HepG2 (cell line): ENCODE results near the gene LAMC3. TPM values are rescaled to one million over a fixed set of nuclear protein-coding genes. Genes with fewer than 3 reads are reported as not detected.
A peak's percentile ranks its signal among the peaks of the same experiment; 100 is the strongest.

Experiments used
- HIC2 ChIP-seq: sonication (generic); formaldehyde crosslinking; IDR thresholded peaks from 2 replicates; pipeline ENCODE4 v1.9.0; 2022; ENCODE audit warnings: low read depth, missing genetic modification reagents
- MED1 ChIP-seq: sonication (generic); formaldehyde crosslinking; IDR thresholded peaks from 2 replicates; pipeline ENCODE4 v1.4.0; 2020; ENCODE audit warnings: missing genetic modification reagents
- MYC ChIP-seq: sonication (generic); formaldehyde crosslinking; IDR thresholded peaks from 2 replicates; pipeline ENCODE4 v1.9.0; 2021; ENCODE audit warnings: missing genetic modification reagents, borderline replicate concordance
- THYN1 ChIP-seq: sonication (generic); formaldehyde crosslinking; IDR thresholded peaks from 2 replicates; pipeline ENCODE4 v1.8.1; 2023; ENCODE audit warnings: low read depth, mild to moderate bottlenecking, moderate library complexity, missing genetic modification reagents, borderline replicate concordance
- ZBTB39 ChIP-seq: sonication (generic); formaldehyde crosslinking; IDR thresholded peaks from 2 replicates; pipeline ENCODE4 v1.5.0; 2020; ENCODE audit warnings: missing genetic modification reagents
- ZBTB40 ChIP-seq, 2 experiments: fragments of 450-650 bp in 1 of 2; sonication (generic) in 1 of 2; formaldehyde crosslinking in 1 of 2; IDR thresholded peaks; 2 replicates each; pipeline versions ENCODE4 v1.6.1 to v1.8.0; 2016 to 2022; ENCODE audit warnings: antibody characterized with exemption in 1 of 2, mild to moderate bottlenecking in 1 of 2, missing genetic modification reagents in 1 of 2
- ZNF292 ChIP-seq: sonication (generic); formaldehyde crosslinking; IDR thresholded peaks from 2 replicates; pipeline ENCODE4 v1.8.1; 2022; ENCODE audit warnings: mild to moderate bottlenecking, low read depth, missing genetic modification reagents, borderline replicate concordance
- ZZZ3 ChIP-seq: sonication (generic); formaldehyde crosslinking; IDR thresholded peaks from 2 replicates; pipeline ENCODE4 v1.4.0; 2020; ENCODE audit warnings: missing genetic modification reagents, mild to moderate bottlenecking, borderline replicate concordance
- polyA plus RNA-seq, 8 experiments: library from polyadenylated mRNA; depleted of rRNA in 3 of 8; stranded (reverse) in 7 of 8; unstranded in 1 of 8; fragments of >200 nt; fragmentation: Illumina TruSeq in 4 of 8; extraction: Trizol in 4 of 8; gene quantifications; 2 replicates each; pipeline versions ENCODE4 v1.2.1 to v1.2.3, GENCODE V29; 2011 to 2016; ENCODE audit warnings: low read depth in 4 of 8, missing spikeins in 1 of 8, mixed read lengths in 1 of 8; ENCODE audit not compliant: insufficient read depth in 1 of 8
- total RNA-seq, 5 experiments: library from RNA; depleted of rRNA; stranded (reverse); fragments of >200 nt; fragmentation: Illumina TruSeq; extraction: Trizol; gene quantifications; 2 replicates each; pipeline ENCODE4 v1.2.3, GENCODE V29; 2016; ENCODE audit warnings: low read depth in 1 of 5
- TF ChIP-seq, protein P1 (sequence below): IDR thresholded peaks from 2 replicates; pipeline ENCODE4 v1.6.1; 2016; ENCODE audit warnings: mild to moderate bottlenecking, missing biosample characterization, missing genetic modification reagents
- TF ChIP-seq, protein P2 (sequence below): sonication (generic); formaldehyde crosslinking; IDR thresholded peaks from 2 replicates; pipeline ENCODE4 v1.4.0; 2020; ENCODE audit warnings: missing genetic modification reagents

Gene LAMC3
- total and polyA plus RNA-seq, 2 of the 13 experiments (the other 11 are each of a cell fraction or from before 2014, with no cell fraction given), result 0.07 to 0.57 TPM

- TF ChIP-seq ZZZ3 (CRISPR knock-in tag) (no peak), ZBTB40 (IDR thresholded peaks at IDR 0.05) (no peak), ZBTB40 (CRISPR knock-in tag; IDR thresholded peaks at IDR 0.05) (no peak), MED1 (CRISPR knock-in tag) (peak; percentile 41; the same call in 1 of the 2 replicates), ZNF292 (CRISPR knock-in tag) (0 out of 2 replicates have a peak, but pooled peaks have one; percentile 60), MYC (peak; percentile 67; the same call in 1 of the 2 replicates), ZBTB39 (CRISPR knock-in tag) (no peak), THYN1 (CRISPR knock-in tag) (no peak), HIC2 (no peak)
- TF ChIP-seq, protein P1, sequence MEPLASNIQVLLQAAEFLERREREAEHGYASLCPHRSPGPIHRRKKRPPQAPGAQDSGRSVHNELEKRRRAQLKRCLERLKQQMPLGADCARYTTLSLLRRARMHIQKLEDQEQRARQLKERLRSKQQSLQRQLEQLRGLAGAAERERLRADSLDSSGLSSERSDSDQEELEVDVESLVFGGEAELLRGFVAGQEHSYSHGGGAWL (CRISPR knock-in tag), result no peak
- TF ChIP-seq, protein P2, sequence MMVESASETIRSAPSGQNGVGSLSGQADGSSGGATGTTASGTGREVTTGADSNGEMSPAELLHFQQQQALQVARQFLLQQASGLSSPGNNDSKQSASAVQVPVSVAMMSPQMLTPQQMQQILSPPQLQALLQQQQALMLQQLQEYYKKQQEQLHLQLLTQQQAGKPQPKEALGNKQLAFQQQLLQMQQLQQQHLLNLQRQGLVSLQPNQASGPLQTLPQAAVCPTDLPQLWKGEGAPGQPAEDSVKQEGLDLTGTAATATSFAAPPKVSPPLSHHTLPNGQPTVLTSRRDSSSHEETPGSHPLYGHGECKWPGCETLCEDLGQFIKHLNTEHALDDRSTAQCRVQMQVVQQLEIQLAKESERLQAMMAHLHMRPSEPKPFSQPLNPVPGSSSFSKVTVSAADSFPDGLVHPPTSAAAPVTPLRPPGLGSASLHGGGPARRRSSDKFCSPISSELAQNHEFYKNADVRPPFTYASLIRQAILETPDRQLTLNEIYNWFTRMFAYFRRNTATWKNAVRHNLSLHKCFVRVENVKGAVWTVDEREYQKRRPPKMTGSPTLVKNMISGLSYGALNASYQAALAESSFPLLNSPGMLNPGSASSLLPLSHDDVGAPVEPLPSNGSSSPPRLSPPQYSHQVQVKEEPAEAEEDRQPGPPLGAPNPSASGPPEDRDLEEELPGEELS, result peak; percentile 37
Measured at GRCh38 chr9:131078427-131079366, 69.7 kb downstream of the LAMC3 start (continued).
